MCF 10A (cell line): ENCODE results near the gene TBXAS1. TPM values are rescaled to one million over a fixed set of nuclear protein-coding genes. Genes with fewer than 3 reads are reported as not detected.

Experiments used
- BruUV-seq: library from RNA; stranded (reverse); fragments of 400-500 nt; replicated peaks from 2 replicates; lab custom pipeline; 2021; lab: Mats Ljungman, UMichigan
- CTCF ChIA-PET: fragments of 300-600 bp; sonication (Branson Sonifier 250); formaldehyde crosslinking; extraction: SDS; loops from one replicate; lab custom pipeline; 2021; ENCODE audit warnings: antibody characterized with exemption, inconsistent platforms; lab: Yijun Ruan, JAX
- POLR2A ChIA-PET: fragments of 300-600, 350-650 bp; sonication (Branson Sonifier 250); formaldehyde crosslinking; extraction: SDS; loops from one replicate; lab custom pipeline; 2020; ENCODE audit warnings: antibody characterized with exemption, inconsistent platforms; lab: Yijun Ruan, JAX
- DNase-seq: peaks from one replicate; pipeline ENCODE4 v3.0.0-alpha.2; 2018; ENCODE audit not compliant: unreplicated experiment
- H3K27ac Mint-ChIP-seq: one replicate; pipeline ENCODE4 v1.8.0; 2022; ENCODE audit warnings: mild to moderate bottlenecking, low read depth, mixed read lengths; ENCODE audit not compliant: unreplicated experiment
- H3K27me3 Mint-ChIP-seq: one replicate; pipeline ENCODE4 v1.8.0; 2022; ENCODE audit warnings: mixed read lengths; ENCODE audit not compliant: insufficient read depth, unreplicated experiment
- H3K36me3 Mint-ChIP-seq: one replicate; pipeline ENCODE4 v1.8.0; 2022; ENCODE audit warnings: mild to moderate bottlenecking, moderate library complexity, mixed read lengths; ENCODE audit not compliant: insufficient read depth, unreplicated experiment
- H3K4me1 Mint-ChIP-seq: one replicate; pipeline ENCODE4 v1.8.0; 2022; ENCODE audit warnings: mixed read lengths; ENCODE audit not compliant: insufficient read depth, unreplicated experiment
- H3K4me3 Mint-ChIP-seq: one replicate; pipeline ENCODE4 v1.8.0; 2022; ENCODE audit warnings: mild to moderate bottlenecking, moderate library complexity, mixed read lengths; ENCODE audit not compliant: unreplicated experiment
- H3K9me3 Mint-ChIP-seq: one replicate; pipeline ENCODE4 v1.8.0; 2022; ENCODE audit warnings: mixed read lengths; ENCODE audit not compliant: unreplicated experiment
- intact Hi-C: fragments of 100-400 bp; cut with micrococcal nuclease; formaldehyde crosslinking; loops from 2 replicates; pipeline ENCODE4 v1.14.1; 2022
- total RNA-seq: library from RNA; stranded (reverse); gene quantifications from 2 replicates; pipeline ENCODE4 v1.2.3, GENCODE V29; 2022
- TF ChIP-seq, protein P1 (sequence below): fragments of 200-600 bp; IDR thresholded peaks from one replicate; pipeline ENCODE4 v1.8.0; 2022; ENCODE audit warnings: antibody characterized with exemption, mild to moderate bottlenecking; ENCODE audit not compliant: unreplicated experiment

TBXAS1 gene
- total RNA-seq, 1 experiment from 2014 or later = 1.5 TPM

GRCh38 chr7:139906879-139907278 is 77.8 kb downstream of the TBXAS1 start:
- BruUV-seq = no TSS peak
- POLR2A ChIA-PET = interaction anchor here (0.5 kb wide), 1 partner anchor 405 kb away, joined by 3 read pairs; no protein-coding TSS in a partner anchor
- H3K4me3 Mint-ChIP-seq = no peak overlapping the region

GRCh38 chr7:139908792-139909191 is 79.7 kb downstream of the TBXAS1 start:
- intact Hi-C loops = no loop called here
- H3K4me1 Mint-ChIP-seq = peaks cover 3% of the 10 kb centered on the region
- peaks cover 6% of the 10 kb centered on the region for H3K9me3 Mint-ChIP-seq
- no peaks in the 10 kb centered on the region for H3K36me3 Mint-ChIP-seq
- no TSS peak for BruUV-seq
- POLR2A ChIA-PET = interaction anchor here (1.1 kb wide), 1 partner anchor 8 kb away, joined by 4 read pairs; no protein-coding TSS in a partner anchor
- H3K4me3 Mint-ChIP-seq = no peak overlapping the region
- DNase-seq = no peak
- no peaks in the 10 kb centered on the region for H3K27me3 Mint-ChIP-seq
- CTCF ChIA-PET = no interaction called here
- H3K27ac Mint-ChIP-seq = no peak overlapping the region
- TF ChIP-seq, protein P1, sequence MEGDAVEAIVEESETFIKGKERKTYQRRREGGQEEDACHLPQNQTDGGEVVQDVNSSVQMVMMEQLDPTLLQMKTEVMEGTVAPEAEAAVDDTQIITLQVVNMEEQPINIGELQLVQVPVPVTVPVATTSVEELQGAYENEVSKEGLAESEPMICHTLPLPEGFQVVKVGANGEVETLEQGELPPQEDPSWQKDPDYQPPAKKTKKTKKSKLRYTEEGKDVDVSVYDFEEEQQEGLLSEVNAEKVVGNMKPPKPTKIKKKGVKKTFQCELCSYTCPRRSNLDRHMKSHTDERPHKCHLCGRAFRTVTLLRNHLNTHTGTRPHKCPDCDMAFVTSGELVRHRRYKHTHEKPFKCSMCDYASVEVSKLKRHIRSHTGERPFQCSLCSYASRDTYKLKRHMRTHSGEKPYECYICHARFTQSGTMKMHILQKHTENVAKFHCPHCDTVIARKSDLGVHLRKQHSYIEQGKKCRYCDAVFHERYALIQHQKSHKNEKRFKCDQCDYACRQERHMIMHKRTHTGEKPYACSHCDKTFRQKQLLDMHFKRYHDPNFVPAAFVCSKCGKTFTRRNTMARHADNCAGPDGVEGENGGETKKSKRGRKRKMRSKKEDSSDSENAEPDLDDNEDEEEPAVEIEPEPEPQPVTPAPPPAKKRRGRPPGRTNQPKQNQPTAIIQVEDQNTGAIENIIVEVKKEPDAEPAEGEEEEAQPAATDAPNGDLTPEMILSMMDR = no peak

More at GRCh38 chr7:139906879-139907278, 77.8 kb downstream of the TBXAS1 start:
- intact Hi-C loops = no loop called here
- no peak overlapping the region for H3K27ac Mint-ChIP-seq
- CTCF ChIA-PET = interaction anchor here (0.6 kb wide), 1 partner anchor 98 kb away, joined by 3 read pairs; no protein-coding TSS in a partner anchor
- TF ChIP-seq, protein P1 = no peak
- H3K36me3 Mint-ChIP-seq = no peaks in the 10 kb centered on the region
- DNase-seq = no peak
- H3K4me1 Mint-ChIP-seq = no peaks in the 10 kb centered on the region
- H3K9me3 Mint-ChIP-seq = peaks cover 6% of the 10 kb centered on the region
- no peaks in the 10 kb centered on the region for H3K27me3 Mint-ChIP-seq

GRCh38 chr7:139909379-139910050 is 80.5 kb downstream of the TBXAS1 start:
- Mint-ChIP-seq H3K27me3 (no peaks in the 10 kb centered on the region), H3K4me1 (peaks cover 8% of the 10 kb centered on the region), H3K9me3 (peaks cover 6% of the 10 kb centered on the region), H3K4me3 (no peak overlapping the region), H3K27ac (no peak overlapping the region), H3K36me3 (peaks cover 3% of the 10 kb centered on the region)
- POLR2A ChIA-PET = interaction anchor here (1.1 kb wide), 1 partner anchor 9 kb away, joined by 4 read pairs; no protein-coding TSS in a partner anchor
- TF ChIP-seq, protein P1 = no peak
- BruUV-seq = no TSS peak
- DNase-seq = peak; percentile 13
- CTCF ChIA-PET = interaction anchor here (0.6 kb wide), 1 partner anchor 13 kb away, joined by 4 read pairs; no protein-coding TSS in a partner anchor
- intact Hi-C loops = no loop called here

- Mint-ChIP-seq H3K9me3 (peaks cover under 1% of the 10 kb centered on the region), H3K27me3 (no peaks in the 10 kb centered on the region), H3K4me1 (peaks cover 42% of the 10 kb centered on the region), H3K36me3 (peaks cover 7% of the 10 kb centered on the region), H3K27ac (peak overlapping the region; percentile 65), H3K4me3 (no peak overlapping the region)
- TF ChIP-seq, protein P1 = no peak
- intact Hi-C loops = no loop called here
- POLR2A ChIA-PET = interaction anchor here (0.7 kb wide), 1 partner anchor 93 kb away, joined by 3 read pairs; no protein-coding TSS in a partner anchor
- no peak for DNase-seq
- BruUV-seq = no TSS peak
- CTCF ChIA-PET = interaction anchor here (0.7 to 1.1 kb wide), 2 partner anchors 268 to 565 kb away, joined by 3 read pairs; no protein-coding TSS in a partner anchor
These were observed 84.2 kb downstream of the TBXAS1 start for GRCh38 chr7:139913021-139913844.
